Panc1 (cell line): Measurements from ENCODE around the gene STUB1. TPM values are rescaled to one million over a fixed set of nuclear protein-coding genes. Genes with fewer than 3 reads are reported as not detected.

Experiments
- ATAC-seq: fragments of 200-7000 bp; cut with Tn5 transposase; 2 replicates; pipeline ENCODE4 v1.9.1; 2020; ENCODE audit warnings: mild to moderate bottlenecking, moderate library complexity
- BruUV-seq: library from RNA; stranded (reverse); fragments of 400-500 nt; replicated peaks from 2 replicates; lab custom pipeline; 2021; lab: Mats Ljungman, UMichigan
- CTCF ChIA-PET: fragments of 300-600 bp; sonication (Branson Sonifier 250); formaldehyde crosslinking; loops from one replicate; lab custom pipeline; 2022; ENCODE audit warnings: antibody characterized with exemption; lab: Charles Lee
- POLR2A ChIA-PET: fragments of 300-600 bp; sonication (Branson Sonifier 250); formaldehyde crosslinking; loops from one replicate; lab custom pipeline; 2022; ENCODE audit warnings: antibody characterized with exemption; lab: Charles Lee
- DNase-seq: peaks from one replicate; pipeline ENCODE4 v3.0.0-alpha.2; 2010; ENCODE audit warnings: low read depth, low spot score
- H3K27ac ChIP-seq: 2 replicates; pipeline ENCODE4 v1.5.1; 2011; ENCODE audit warnings: mild to moderate bottlenecking, low read length, inconsistent platforms
- H3K27me3 ChIP-seq: fragments of 200-500 bp; sonication (Bioruptor generic); 2 replicates; pipeline ENCODE4 v1.6.0; 2014; ENCODE audit warnings: low read length, inconsistent platforms; ENCODE audit not compliant: control insufficient read depth, insufficient read depth
- H3K36me3 ChIP-seq: fragments of 200-500 bp; sonication (Bioruptor generic); 2 replicates; pipeline ENCODE4 v1.5.1; 2014; ENCODE audit warnings: inconsistent platforms, mild to moderate bottlenecking, low read length, moderate library complexity; ENCODE audit not compliant: control insufficient read depth, insufficient read depth
- H3K4me1 ChIP-seq: 2 replicates; pipeline ENCODE4 v1.5.1; 2011; ENCODE audit warnings: inconsistent platforms, mild to moderate bottlenecking, low read length, moderate library complexity; ENCODE audit not compliant: control insufficient read depth, insufficient read depth
- H3K4me3 ChIP-seq, 2 experiments: 2 replicates each; pipeline ENCODE4 v1.5.1; 2011 to 2012; ENCODE audit warnings: low read depth in 2 of 2, low read length in 2 of 2, mild to moderate bottlenecking in 2 of 2, inconsistent platforms in 1 of 2, moderate library complexity in 1 of 2
- H3K9me3 ChIP-seq: fragments of 200-500 bp; sonication (Bioruptor generic); 2 replicates; pipeline ENCODE4 v1.5.1; 2014; ENCODE audit warnings: low read depth, mild to moderate bottlenecking, inconsistent platforms, low read length, moderate library complexity; ENCODE audit not compliant: control insufficient read depth, insufficient read depth
- CTCF ChIP-seq: fragments of 450-650 bp; IDR thresholded peaks from 2 replicates; pipeline ENCODE4 v1.5.1; 2017; ENCODE audit warnings: mild to moderate bottlenecking
- POLR2AphosphoS5 ChIP-seq: IDR thresholded peaks from 2 replicates; pipeline ENCODE4 v1.6.1; 2012; ENCODE audit warnings: mild to moderate bottlenecking, low read depth, low read length, moderate library complexity
- REST ChIP-seq, 2 experiments: IDR thresholded peaks; 2 replicates each; pipeline ENCODE4 v1.6.1; 2011 to 2012; ENCODE audit warnings: low read depth in 2 of 2, control low read depth in 1 of 2, low read length in 1 of 2, mild to moderate bottlenecking in 1 of 2, moderate library complexity in 1 of 2; ENCODE audit not compliant: insufficient read depth in 1 of 2
- SIN3A ChIP-seq: IDR thresholded peaks from 2 replicates; pipeline ENCODE4 v1.6.1; 2012; ENCODE audit warnings: low read depth, mild to moderate bottlenecking, low read length, moderate library complexity, borderline replicate concordance; ENCODE audit not compliant: insufficient read depth
- TCF7L2 ChIP-seq: IDR thresholded peaks from 2 replicates; pipeline ENCODE4 v1.6.1; 2011; ENCODE audit warnings: mild to moderate bottlenecking, low read depth, low read length, inconsistent platforms
- in situ Hi-C: cut with HindIII; loops from 2 replicates; pipeline ENCODE4 v1.10.0; 2016; ENCODE audit warnings: low sequenced_read_pairs, low pct_unique_long_range_greater_than_20kb
- intact Hi-C: fragments of 100-400 bp; cut with micrococcal nuclease; formaldehyde crosslinking; loops from one replicate; pipeline ENCODE4 v1.10.0; 2022; ENCODE audit not compliant: unreplicated experiment
- total RNA-seq: library from RNA; stranded (reverse); gene quantifications from one replicate; pipeline ENCODE4 v1.2.1, GENCODE V29; 2021; ENCODE audit not compliant: unreplicated experiment

STUB1 gene
- total RNA-seq, 1 experiment from 2014 or later = 217 TPM

- DNase-seq (no peak), ATAC-seq (no peak)
- no peak overlapping the region for H3K4me3 ChIP-seq
- TF ChIP-seq CTCF (no peak), TCF7L2 (no peak), REST (IDR thresholded peaks at IDR 0.05; ENCODE audit: insufficient read depth in 1 of 2, low read depth in 2 of 2, low read length in 1 of 2) (no peak), POLR2AphosphoS5 (no peak), SIN3A (no peak)
- intact Hi-C loops (no loop called here), in situ Hi-C loops (no loop called here)
- no peaks in the 10 kb centered on the region for H3K27me3 ChIP-seq
- BruUV-seq = no TSS peak
- CTCF ChIA-PET = no interaction called here
- H3K9me3 ChIP-seq = no peaks in the 10 kb centered on the region
- no peak overlapping the region for H3K27ac ChIP-seq
- peaks cover 41% of the 10 kb centered on the region for H3K4me1 ChIP-seq
- POLR2A ChIA-PET = no interaction called here
- no peaks in the 10 kb centered on the region for H3K36me3 ChIP-seq
These were observed 46.7 kb upstream of the STUB1 start for GRCh38 chr16:633336-634050.

DNA sequence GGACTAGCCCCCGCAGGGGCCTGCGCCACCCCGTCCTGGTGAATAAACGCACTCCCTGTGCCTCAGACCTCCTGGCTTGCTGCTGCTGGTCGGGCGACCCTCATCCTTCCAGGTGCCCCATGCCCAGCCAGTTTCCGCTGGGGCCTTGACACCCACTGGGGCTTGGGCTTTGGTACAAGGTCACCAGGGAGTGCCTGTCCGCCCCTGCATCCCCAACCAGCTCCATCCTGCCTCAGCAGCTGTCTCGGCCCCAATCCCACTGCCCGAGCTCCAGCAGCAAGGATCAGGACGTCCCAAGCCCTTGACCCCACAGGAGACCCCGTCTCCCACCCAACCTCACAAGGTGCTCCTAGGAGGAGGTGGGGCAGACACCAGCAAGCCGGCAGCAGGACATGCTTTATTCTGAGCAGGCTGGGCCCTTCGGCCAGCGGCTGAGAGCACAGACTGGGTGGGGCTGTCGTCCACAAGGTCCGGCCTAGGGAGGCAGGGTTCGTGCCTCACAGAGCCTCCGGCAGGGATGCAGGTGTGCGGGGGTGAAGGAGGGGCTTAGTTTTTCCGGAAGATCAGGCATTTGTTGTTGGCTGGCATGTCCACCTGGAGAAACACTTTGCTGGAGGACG lies 46.0 kb upstream of the STUB1 start:
- intact Hi-C loops (no loop called here), in situ Hi-C loops (no loop called here)
- BruUV-seq = no TSS peak
- Histone ChIP-seq H3K4me3 (no peak overlapping the region), H3K4me1 (peaks cover 43% of the 10 kb centered on the region), H3K9me3 (no peaks in the 10 kb centered on the region), H3K36me3 (no peaks in the 10 kb centered on the region), H3K27me3 (no peaks in the 10 kb centered on the region), H3K27ac (no peak overlapping the region)
- TF ChIP-seq REST (IDR thresholded peaks at IDR 0.05; ENCODE audit: insufficient read depth in 1 of 2, low read depth in 2 of 2, low read length in 1 of 2) (no peak), POLR2AphosphoS5 (no peak), TCF7L2 (no peak), SIN3A (no peak), CTCF (no peak)
- CTCF ChIA-PET = no interaction called here
- DNase-seq (no peak), ATAC-seq (no peak)
- POLR2A ChIA-PET = no interaction called here
